H7 (cell line): ENCODE data around the gene ASH1L. TPM values are rescaled to one million over a fixed set of nuclear protein-coding genes. Genes with fewer than 3 reads are reported as not detected.

Source experiments
- DNase-seq: peaks from one replicate; pipeline ENCODE4 v3.0.0; 2012
- H3K27me3 ChIP-seq: 2 replicates; pipeline ENCODE4 v1.6.0; 2011; ENCODE audit warnings: mild to moderate bottlenecking, low read length; ENCODE audit not compliant: control insufficient read depth, insufficient read depth
- H3K36me3 ChIP-seq: replicated peaks from 2 replicates; pipeline ENCODE4 v1.5.1; 2011; ENCODE audit warnings: low read length; ENCODE audit not compliant: control insufficient read depth, insufficient read depth
- H3K4me3 ChIP-seq: 2 replicates; pipeline ENCODE4 v1.5.1; 2011; ENCODE audit warnings: low read depth, mild to moderate bottlenecking, control low read depth, low read length, moderate library complexity; ENCODE audit not compliant: insufficient read depth
- total RNA-seq: library from RNA; depleted of rRNA; stranded (reverse); fragments of >200 nt; shearing (Covaris generic); gene quantifications from 2 replicates; pipeline ENCODE4 v1.2.3, GENCODE V29; 2014

ASH1L gene
- total RNA-seq, 1 experiment from 2014 or later = 12.0 TPM

DNA sequence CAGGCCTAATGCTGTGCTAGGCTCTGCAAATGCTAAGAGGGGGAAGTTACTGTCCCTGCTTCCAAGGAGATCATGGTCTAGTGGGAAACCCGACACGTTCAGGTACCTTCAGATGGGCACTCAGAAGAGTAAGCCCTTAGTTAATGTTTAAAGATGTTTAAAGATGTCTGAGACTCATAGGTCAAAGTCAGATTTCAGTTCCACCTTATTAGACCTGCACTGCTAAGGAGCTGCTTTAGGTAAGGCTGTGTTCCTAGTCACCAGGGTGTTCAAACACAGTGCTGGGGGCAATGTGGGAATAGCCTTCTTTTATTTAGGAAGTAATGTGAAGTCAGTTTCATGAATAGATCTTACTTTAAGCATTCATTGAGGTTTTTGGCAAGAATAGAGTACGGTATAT, 245.7 kb downstream of the ASH1L start:
- Histone ChIP-seq H3K4me3 (no peak overlapping the region), H3K36me3 (peaks cover 27% of the 10 kb centered on the region), H3K27me3 (peaks cover 9% of the 10 kb centered on the region)
- DNase-seq = no peak

DNA sequence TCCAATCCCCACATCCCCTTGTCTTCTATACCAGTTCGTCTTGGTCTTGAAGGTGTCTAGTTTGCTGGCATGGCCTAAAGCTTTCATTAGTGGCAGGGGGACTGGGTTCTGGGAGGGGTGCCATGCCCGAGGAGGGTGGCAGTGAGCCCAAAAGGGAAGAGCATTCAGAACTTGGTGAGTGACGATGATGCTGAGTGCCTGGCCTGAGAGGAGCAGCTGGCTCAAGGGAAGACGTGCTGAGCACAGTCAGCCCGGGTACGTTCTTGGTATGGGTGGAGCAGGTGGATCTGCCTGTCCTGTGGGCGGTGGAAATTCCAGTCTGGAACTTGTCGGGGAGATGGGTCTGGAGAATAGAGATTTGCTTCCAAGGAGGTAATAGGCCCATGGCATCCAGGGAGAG, 249.3 kb downstream of the ASH1L start:
- Histone ChIP-seq H3K4me3 (no peak overlapping the region), H3K36me3 (peaks cover 21% of the 10 kb centered on the region), H3K27me3 (no peaks in the 10 kb centered on the region)
- no peak for DNase-seq

DNA sequence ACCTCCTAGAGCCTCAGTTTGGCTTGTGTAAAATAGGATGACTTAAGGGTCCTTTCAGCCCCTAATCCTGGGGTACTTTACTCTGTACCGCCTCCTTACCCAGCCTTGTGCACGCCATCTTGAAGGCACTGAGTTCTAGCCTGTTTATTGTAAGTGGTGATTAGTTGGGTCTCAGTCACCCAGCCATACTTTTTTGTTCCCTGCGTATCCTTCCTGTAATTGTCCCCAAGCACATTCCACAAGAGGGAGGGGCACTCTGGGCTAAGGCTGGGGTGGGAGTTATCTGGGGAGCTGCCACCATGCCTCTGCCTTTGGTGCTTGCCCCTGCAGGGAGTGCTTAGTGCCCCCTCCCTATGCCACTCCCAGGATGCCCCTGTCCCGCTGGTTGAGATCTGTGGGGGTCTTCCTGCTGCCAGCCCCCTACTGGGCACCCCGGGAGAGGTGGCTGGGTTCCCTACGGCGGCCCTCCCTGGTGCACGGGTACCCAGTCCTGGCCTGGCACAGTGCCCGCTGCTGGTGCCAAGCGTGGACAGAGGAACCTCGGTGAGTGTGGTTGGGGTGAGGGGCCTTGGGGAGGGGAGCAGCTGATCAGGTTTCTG, 253.1 kb downstream of the ASH1L start:
- H3K36me3 ChIP-seq = peaks cover 16% of the 10 kb centered on the region
- H3K4me3 ChIP-seq = peak overlapping the region; percentile 90
- no peaks in the 10 kb centered on the region for H3K27me3 ChIP-seq
- no peak for DNase-seq

DNA sequence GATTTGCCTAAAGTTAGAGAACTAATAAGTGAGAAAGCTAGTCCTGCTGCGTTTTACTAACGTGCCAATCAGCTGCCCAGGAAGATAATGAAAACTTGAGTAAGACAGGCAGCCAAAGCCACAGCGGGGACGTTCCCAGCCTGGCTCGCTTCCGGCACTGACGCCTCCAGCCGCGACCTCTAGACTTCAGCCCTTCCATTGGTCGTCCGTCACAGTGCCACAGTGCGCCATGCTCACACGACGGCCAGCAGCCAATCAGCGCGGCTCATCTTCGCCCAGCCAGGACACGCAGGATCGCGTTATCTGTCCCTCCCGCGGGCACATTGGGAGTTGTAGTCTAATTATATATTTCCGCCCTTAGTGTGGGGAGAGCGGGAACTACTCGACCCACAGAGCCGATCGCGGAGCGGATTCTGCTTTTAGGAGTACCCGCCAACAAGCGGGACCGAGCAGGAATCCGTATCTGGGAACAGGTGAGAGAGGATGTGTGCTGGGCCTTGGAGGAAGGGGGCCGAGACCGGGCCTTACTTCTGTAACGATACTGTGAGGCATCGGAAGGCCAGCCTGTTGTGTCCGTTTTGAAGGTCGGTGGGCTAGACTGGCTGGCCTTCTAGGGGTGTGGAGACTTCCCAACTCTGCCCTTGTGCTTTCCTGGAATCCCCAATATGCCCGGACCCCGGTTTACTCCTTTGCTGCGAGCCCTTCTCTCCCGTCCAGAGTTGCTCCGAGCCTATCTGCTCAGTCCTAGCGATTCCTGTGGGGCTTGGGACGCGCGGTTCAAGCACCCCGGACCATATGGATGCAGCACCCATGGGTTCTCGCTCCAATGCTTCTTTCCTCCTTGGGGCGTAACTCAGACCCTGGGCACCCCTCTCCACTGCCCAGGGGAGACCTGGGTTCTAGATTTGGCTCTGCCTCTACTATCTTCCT, 253.8 kb downstream of the ASH1L start, which contains the start of gene FDPS:
FDPS (plus strand) TSS at position 374 of the 930 bp plus-strand sequence. CDS start 924 bp downstream, outside the sequence.
- H3K27me3 ChIP-seq = no peaks in the 10 kb centered on the region
- DNase-seq = peak; percentile 96
- H3K36me3 ChIP-seq = peaks cover 14% of the 10 kb centered on the region
- H3K4me3 ChIP-seq = peak within 1 kb of the TSS; percentile 90

DNA sequence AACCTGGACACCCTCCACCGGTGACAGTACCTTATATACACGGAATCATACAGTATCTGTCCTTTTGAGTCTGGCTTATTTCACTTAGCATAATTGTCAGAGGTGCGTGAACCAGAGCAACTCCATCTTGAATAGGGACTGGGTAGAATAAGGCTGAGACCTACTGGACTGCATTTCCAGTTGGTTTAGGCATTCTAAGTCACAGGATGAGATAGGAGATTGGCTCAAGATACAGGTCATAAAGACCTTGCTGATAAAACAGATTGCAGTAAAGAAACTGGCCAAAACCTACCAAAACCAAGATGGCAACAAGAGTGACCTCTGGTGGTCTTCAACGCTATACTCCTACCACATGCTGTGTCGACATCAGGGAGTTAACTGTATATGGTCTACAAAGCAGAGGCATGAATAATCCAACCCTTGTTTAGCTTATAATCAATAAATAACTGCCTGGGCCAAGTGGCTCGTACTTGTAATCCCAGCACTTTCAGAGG, 255.3 kb downstream of the ASH1L start:
- DNase-seq = peak; percentile 65
- no peaks in the 10 kb centered on the region for H3K27me3 ChIP-seq
- peaks cover 6% of the 10 kb centered on the region for H3K36me3 ChIP-seq
- H3K4me3 ChIP-seq = no peak overlapping the region

DNA sequence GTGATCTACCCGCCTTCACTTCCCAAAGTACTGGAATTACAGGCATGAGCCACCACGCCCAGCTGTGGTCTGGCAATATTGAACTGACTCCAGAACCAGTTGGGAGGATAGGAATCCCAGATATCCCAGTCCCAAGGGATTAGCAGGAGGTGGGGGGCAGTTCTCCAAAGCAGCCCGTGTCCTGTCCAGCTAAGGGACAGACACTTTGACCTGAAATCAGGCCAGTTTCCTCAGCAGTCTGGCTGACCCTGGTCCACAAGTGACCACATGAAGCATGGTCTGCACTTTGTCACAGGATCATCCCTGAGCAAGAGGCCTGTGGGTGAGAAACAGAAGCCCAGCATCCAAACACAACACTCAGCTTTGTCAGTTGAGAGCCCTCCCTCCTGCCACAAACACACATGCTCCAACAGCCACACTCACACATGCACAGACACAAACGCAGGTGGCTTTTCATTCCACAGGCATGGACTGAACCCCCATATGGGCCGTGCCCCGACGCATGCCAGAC, 256.7 kb downstream of the ASH1L start:
- H3K36me3 ChIP-seq = peaks cover 5% of the 10 kb centered on the region
- H3K4me3 ChIP-seq = no peak overlapping the region
- H3K27me3 ChIP-seq = peaks cover 3% of the 10 kb centered on the region; the same call in 1 of the 2 replicates
- DNase-seq = no peak

DNA sequence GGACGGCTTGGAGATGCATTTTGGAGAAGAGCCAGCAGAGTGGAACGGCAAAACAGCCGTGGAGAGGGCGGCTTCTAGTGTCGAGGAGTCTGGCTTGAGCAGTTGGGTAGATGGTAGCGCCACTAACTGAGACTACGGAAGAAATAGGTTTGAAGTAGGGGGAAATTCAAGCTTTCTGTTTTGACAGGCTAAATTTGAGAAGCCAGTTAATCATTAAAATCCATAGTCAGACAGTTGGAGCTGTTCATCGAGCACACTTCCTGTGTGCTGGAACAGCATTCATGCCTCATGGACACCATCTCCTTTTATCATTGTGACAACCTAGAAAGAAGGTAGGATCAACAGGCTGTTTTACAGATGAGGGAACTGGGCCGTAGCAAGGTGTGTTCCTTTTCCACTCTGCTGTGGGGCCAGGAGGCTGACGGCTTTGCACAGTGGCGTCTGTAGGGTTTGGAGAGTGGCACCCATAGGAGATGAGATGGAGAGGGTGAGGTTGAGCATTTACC, 258.0 kb downstream of the ASH1L start:
- Histone ChIP-seq H3K36me3 (no peaks in the 10 kb centered on the region), H3K27me3 (peaks cover 3% of the 10 kb centered on the region; the same call in 1 of the 2 replicates), H3K4me3 (no peak overlapping the region)
- no peak for DNase-seq

DNA sequence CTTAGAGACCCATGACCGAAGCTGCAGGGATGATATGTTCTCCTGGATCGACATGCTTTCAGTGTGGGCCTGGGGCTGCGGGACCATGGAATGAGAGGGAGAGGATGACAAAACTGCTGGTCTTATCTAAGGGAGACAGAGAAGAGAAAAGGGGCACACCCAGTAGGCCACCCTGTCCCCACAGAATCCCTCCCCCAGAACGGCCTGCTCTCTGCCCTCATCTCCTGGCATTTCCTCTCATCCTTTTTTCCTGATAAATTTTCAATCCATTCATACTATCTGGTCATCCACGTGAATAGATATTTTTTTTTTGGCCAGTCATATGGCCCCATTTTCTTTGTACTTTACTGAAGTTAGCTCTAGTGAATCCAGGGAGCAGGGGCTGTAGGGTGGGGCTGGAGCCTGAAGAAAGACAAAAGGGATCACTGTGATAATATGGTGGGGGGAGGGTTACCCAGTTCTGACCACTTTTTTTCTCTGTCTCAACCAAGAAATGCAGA, 261.2 kb downstream of the ASH1L start, which contains the start of gene PKLR:
PKLR (minus strand) TSS at position 97 of the 500 bp plus-strand sequence; CDS start at position 54, 43 bp downstream.
- Histone ChIP-seq H3K36me3 (no peaks in the 10 kb centered on the region), H3K27me3 (peaks cover 6% of the 10 kb centered on the region; the same call in 1 of the 2 replicates), H3K4me3 (no peak within 1 kb of the TSS)
- DNase-seq = no peak

DNA sequence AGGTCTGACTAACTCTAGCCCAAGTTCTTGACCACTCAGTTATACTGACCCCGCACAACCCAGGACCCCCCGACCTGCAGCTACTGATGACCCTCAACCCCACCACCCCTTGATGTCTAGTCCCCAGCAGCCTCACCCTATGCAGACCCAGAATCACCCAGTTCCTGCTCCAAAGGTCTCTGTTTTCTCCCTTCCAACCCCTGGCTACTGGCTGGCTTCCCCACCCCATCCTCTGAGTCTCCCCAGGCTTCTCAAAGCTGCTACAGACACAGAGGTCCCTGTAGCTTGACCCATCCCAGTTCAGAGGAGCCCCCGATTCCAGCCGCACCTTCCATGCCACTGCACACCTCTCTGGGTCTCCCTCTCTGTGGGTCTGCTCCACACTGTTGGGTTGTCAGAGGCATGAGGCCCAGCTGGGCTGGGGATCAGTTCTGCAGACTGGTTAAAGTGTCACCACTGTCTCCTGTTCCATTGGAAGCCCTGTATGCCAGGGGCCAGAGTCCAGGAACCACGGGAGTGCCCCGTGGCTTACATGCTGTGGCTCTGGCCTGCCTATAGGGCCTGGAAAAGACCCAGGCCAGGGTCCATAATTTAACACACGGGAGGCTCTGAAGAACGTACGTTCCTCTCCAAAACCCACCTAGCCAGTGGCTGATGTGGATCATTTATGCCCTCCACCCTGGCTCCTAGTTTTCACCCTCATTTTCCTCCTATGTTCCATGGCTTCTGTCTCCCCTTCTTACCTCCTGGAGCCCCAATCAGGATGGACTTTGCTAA, 261.9 kb downstream of the ASH1L start:
- H3K36me3 ChIP-seq = no peaks in the 10 kb centered on the region
- H3K4me3 ChIP-seq = no peak overlapping the region
- H3K27me3 ChIP-seq = peaks cover 9% of the 10 kb centered on the region; the same call in 1 of the 2 replicates
- no peak for DNase-seq

DNA sequence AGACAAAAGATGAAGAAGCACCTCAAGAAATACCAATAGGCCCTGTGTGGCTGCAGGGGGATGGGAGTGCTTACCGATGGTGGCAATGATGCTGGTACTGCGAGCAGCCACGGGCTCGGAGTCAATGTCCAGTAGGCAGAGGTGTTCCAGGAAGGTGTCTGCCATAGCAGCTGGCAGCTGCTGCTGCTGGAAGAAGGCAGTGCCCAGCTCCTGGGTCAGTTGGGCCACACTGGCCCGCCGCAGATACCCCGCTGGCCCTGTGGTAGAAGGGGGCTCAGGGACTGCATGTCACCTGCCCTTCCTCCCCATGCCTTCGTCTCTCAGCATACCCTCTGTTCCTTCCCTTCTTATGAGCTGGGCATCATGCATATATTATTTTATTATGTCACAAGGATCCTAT, 262.6 kb downstream of the ASH1L start:
- no peak for DNase-seq
- H3K36me3 ChIP-seq = no peaks in the 10 kb centered on the region
- H3K4me3 ChIP-seq = no peak overlapping the region
- peaks cover 16% of the 10 kb centered on the region for H3K27me3 ChIP-seq

DNA sequence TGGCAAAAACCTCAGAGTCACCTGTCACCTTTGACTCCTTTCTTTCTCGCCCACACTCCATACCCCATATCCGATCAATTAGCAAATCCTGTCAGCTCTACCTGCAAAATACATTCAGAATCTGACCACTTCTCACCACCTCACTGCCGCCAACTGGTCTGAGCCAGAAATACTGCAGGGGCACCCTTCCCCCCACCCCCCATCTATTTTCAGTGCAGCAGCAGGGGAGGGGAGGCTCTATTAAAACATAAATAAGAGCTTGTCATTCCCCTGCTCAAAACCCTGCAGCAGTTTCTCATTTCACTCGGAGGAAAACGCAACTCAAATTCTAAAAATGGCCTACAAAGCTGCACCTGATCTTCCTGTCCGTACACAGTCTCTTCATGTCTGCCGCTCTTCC, 265.2 kb downstream of the ASH1L start:
- no peaks in the 10 kb centered on the region for H3K36me3 ChIP-seq
- no peak for DNase-seq
- no peak overlapping the region for H3K4me3 ChIP-seq
- peaks cover 38% of the 10 kb centered on the region for H3K27me3 ChIP-seq

DNA sequence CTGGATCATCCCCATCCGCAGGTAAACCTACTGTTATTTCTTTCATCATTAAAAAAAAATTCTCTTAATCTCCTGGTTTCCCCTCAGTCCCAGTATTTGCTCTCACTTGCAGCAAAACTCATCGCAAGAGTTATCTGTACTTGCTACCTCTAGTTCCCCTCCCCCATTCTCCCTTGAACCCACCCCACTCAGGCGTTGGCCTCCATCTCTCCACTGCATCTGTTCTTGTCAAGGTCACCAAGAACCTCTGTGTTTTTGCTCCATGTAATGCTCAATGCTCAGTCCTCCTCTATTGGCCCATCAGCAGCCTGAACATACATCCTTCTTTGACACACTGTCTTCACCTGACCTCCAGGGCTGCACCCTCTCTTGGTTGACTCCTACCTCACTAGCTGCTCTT, 265.9 kb downstream of the ASH1L start:
- Histone ChIP-seq H3K36me3 (no peaks in the 10 kb centered on the region), H3K4me3 (no peak overlapping the region), H3K27me3 (peaks cover 38% of the 10 kb centered on the region)
- no peak for DNase-seq

DNA sequence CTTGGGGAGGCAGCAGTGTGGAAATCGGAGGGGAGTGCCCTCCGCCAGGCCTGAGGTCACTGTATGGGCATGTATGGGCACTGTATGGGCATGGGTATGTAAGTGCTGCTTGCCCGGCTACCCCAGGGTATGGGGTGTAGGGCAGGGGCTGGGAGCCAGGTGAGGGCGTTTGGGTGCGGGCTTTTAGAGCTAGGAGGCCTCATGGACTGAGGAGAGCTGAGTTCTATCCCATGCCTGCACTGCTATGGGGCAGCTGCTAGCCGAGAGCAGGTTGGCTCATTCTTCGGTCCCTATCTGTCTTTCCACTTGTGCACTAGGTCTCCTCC, 266.7 kb downstream of the ASH1L start:
- peaks cover 36% of the 10 kb centered on the region for H3K27me3 ChIP-seq
- H3K36me3 ChIP-seq = no peaks in the 10 kb centered on the region
- no peak for DNase-seq
- H3K4me3 ChIP-seq = peak overlapping the region; percentile 77
